IMR-90 (cell line): ENCODE results near the gene HSPA1A. TPM values are rescaled to one million over a fixed set of nuclear protein-coding genes. Genes with fewer than 3 reads are reported as not detected.

Experiments
- ATAC-seq: fragments of 200-7000 bp; cut with Tn5 transposase; 2 replicates; pipeline ENCODE4 v1.9.1; 2020; ENCODE audit warnings: low read depth, mild to moderate bottlenecking, moderate library complexity
- BruUV-seq: library from RNA; stranded (reverse); fragments of 400-500 nt; replicated peaks from 2 replicates; lab custom pipeline; 2021; lab: Mats Ljungman, UMichigan
- CTCF ChIA-PET: fragments of 300-600 bp; formaldehyde crosslinking; extraction: SDS; loops from one replicate; lab custom pipeline; 2021; ENCODE audit warnings: antibody characterized with exemption; lab: Yijun Ruan, JAX
- POLR2A ChIA-PET: fragments of 300-600 bp; sonication (Branson Sonifier 250); formaldehyde crosslinking; loops from one replicate; lab custom pipeline; 2022; ENCODE audit warnings: antibody characterized with exemption; ENCODE audit not compliant: unreplicated experiment; lab: Charles Lee
- DNase-seq: peaks from one replicate; pipeline ENCODE4 v3.0.0; 2013
- H2AFZ ChIP-seq: replicated peaks from 2 replicates; pipeline ENCODE3; 2013; ENCODE audit warnings: low read length, mild to moderate bottlenecking; ENCODE audit not compliant: poor library complexity
- H2AK5ac ChIP-seq: 2 replicates; pipeline ENCODE4 v1.6.1; 2013; ENCODE audit warnings: low read depth, low read length, inconsistent platforms
- H2AK9ac ChIP-seq: replicated peaks from 2 replicates; pipeline ENCODE3; 2013; ENCODE audit warnings: mild to moderate bottlenecking, low read depth, low read length, moderate library complexity; ENCODE audit not compliant: poor library complexity
- H2BK120ac ChIP-seq: 2 replicates; pipeline ENCODE4 v1.6.1; 2013; ENCODE audit warnings: low read depth, low read length, inconsistent platforms
- H2BK15ac ChIP-seq: 3 replicates; pipeline ENCODE4 v1.6.1; 2013; ENCODE audit warnings: low read depth, low read length, inconsistent platforms
- H2BK20ac ChIP-seq: 2 replicates; pipeline ENCODE4 v1.6.1; 2013; ENCODE audit warnings: low read depth, mild to moderate bottlenecking, inconsistent platforms, low read length, moderate library complexity
- H2BK5ac ChIP-seq: 2 replicates; pipeline ENCODE4 v1.6.1; 2013; ENCODE audit warnings: mild to moderate bottlenecking, low read depth, low read length, inconsistent platforms; ENCODE audit not compliant: poor library complexity, severe bottlenecking
- H3K14ac ChIP-seq: replicated peaks from 2 replicates; pipeline ENCODE4 v1.6.1; 2013; ENCODE audit warnings: low read depth, low read length, inconsistent platforms
- H3K18ac ChIP-seq: 2 replicates; pipeline ENCODE4 v1.6.1; 2013; ENCODE audit warnings: low read depth, low read length, control low read depth
- H3K23ac ChIP-seq: 2 replicates; pipeline ENCODE4 v1.6.1; 2013; ENCODE audit warnings: low read depth, low read length, inconsistent platforms
- H3K27ac ChIP-seq: 2 replicates; pipeline ENCODE4 v1.5.1; 2013; ENCODE audit warnings: mild to moderate bottlenecking, control low read depth, low read length; ENCODE audit not compliant: insufficient read depth
- H3K27me3 ChIP-seq: 2 replicates; pipeline ENCODE4 v1.6.1; 2013; ENCODE audit warnings: low read length; ENCODE audit not compliant: control insufficient read depth, insufficient read depth
- H3K36me3 ChIP-seq: 2 replicates; pipeline ENCODE4 v1.6.1; 2013; ENCODE audit warnings: low read length, mixed read lengths; ENCODE audit not compliant: control insufficient read depth, insufficient read depth
- H3K4ac ChIP-seq: 2 replicates; pipeline ENCODE4 v1.6.1; 2013; ENCODE audit warnings: low read depth, low read length, inconsistent platforms
- H3K4me1 ChIP-seq: 2 replicates; pipeline ENCODE4 v1.6.1; 2013; ENCODE audit warnings: low read length, mixed read lengths; ENCODE audit not compliant: control insufficient read depth, insufficient read depth
- H3K4me2 ChIP-seq: 2 replicates; pipeline ENCODE4 v1.6.1; 2013; ENCODE audit warnings: low read depth, mild to moderate bottlenecking, control low read depth, low read length, moderate library complexity
- H3K4me3 ChIP-seq: 2 replicates; pipeline ENCODE4 v1.5.1; 2013; ENCODE audit warnings: low read depth, mild to moderate bottlenecking, control low read depth, low read length, moderate library complexity; ENCODE audit not compliant: insufficient read depth
- H3K56ac ChIP-seq: 2 replicates; pipeline ENCODE4 v1.6.1; 2013; ENCODE audit warnings: low read length, inconsistent platforms; ENCODE audit not compliant: insufficient read depth; ENCODE audit errors: extremely low read depth
- H3K79me1 ChIP-seq, 2 experiments: 2 replicates each; pipeline ENCODE4 v1.6.1; 2013; ENCODE audit warnings: low read length in 2 of 2, inconsistent platforms in 1 of 2, low read depth in 1 of 2
- H3K9ac ChIP-seq: 2 replicates; pipeline ENCODE4 v1.6.1; 2013; ENCODE audit warnings: low read depth, low read length, control low read depth
- H3K9me1 ChIP-seq: 2 replicates; pipeline ENCODE4 v1.6.1; 2013; ENCODE audit warnings: low read length, inconsistent platforms; ENCODE audit not compliant: insufficient read depth
- H3K9me3 ChIP-seq: 2 replicates; pipeline ENCODE4 v1.6.1; 2013; ENCODE audit warnings: low read length; ENCODE audit not compliant: control insufficient read depth, insufficient read depth
- H4K20me1 ChIP-seq: 2 replicates; pipeline ENCODE4 v1.6.1; 2013; ENCODE audit warnings: low read length, inconsistent platforms; ENCODE audit not compliant: insufficient read depth
- H4K5ac ChIP-seq: 2 replicates; pipeline ENCODE4 v1.6.1; 2013; ENCODE audit warnings: mild to moderate bottlenecking, low read depth, low read length, control low read depth
- H4K8ac ChIP-seq, 2 experiments: 2 replicates each; pipeline ENCODE4 v1.6.1; 2013; ENCODE audit warnings: low read depth in 2 of 2, low read length in 2 of 2, control low read depth in 1 of 2, inconsistent platforms in 1 of 2
- H4K91ac ChIP-seq: 2 replicates; pipeline ENCODE4 v1.6.1; 2013; ENCODE audit warnings: low read depth, low read length, inconsistent platforms; ENCODE audit not compliant: insufficient read depth
- BHLHE40 ChIP-seq: fragments of 150-350 bp; IDR thresholded peaks from 2 replicates; pipeline ENCODE4 v1.6.1; 2016; ENCODE audit warnings: mild to moderate bottlenecking, low read depth, low read length
- CEBPB ChIP-seq: IDR thresholded peaks from 2 replicates; pipeline ENCODE4 v1.6.1; 2012; ENCODE audit warnings: low read depth, low read length, improper control_type of control experiment
- CHD1 ChIP-seq: IDR thresholded peaks from 2 replicates; pipeline ENCODE4 v1.6.1; 2012; ENCODE audit warnings: low read depth, low read length, improper control_type of control experiment
- ELK1 ChIP-seq: fragments of 150-350 bp; IDR thresholded peaks from 2 replicates; pipeline ENCODE4 v1.6.1; 2016; ENCODE audit warnings: low read depth, mild to moderate bottlenecking, low read length, moderate library complexity, borderline replicate concordance
- FOS ChIP-seq: fragments of 150-350 bp; IDR thresholded peaks from 2 replicates; pipeline ENCODE4 v1.6.1; 2016; ENCODE audit warnings: low read depth, low read length
- MAFK ChIP-seq: IDR thresholded peaks from 2 replicates; pipeline ENCODE4 v1.6.1; 2012; ENCODE audit warnings: low read depth, low read length, improper control_type of control experiment
- MAZ ChIP-seq: IDR thresholded peaks from 2 replicates; pipeline ENCODE4 v1.6.1; 2012; ENCODE audit warnings: low read depth, mild to moderate bottlenecking, low read length, improper control_type of control experiment, moderate library complexity, borderline replicate concordance
- MXI1 ChIP-seq: IDR thresholded peaks from 2 replicates; pipeline ENCODE4 v1.6.1; 2012; ENCODE audit warnings: low read depth, mild to moderate bottlenecking, low read length, moderate library complexity, borderline replicate concordance
- NFE2L2 ChIP-seq: fragments of 150-350 bp; IDR thresholded peaks from 2 replicates; pipeline ENCODE4 v1.6.1; 2016; ENCODE audit warnings: low read depth, mild to moderate bottlenecking, low read length
- POLR2A ChIP-seq: IDR thresholded peaks from 2 replicates; pipeline ENCODE4 v1.6.1; 2012; ENCODE audit warnings: mild to moderate bottlenecking, low read depth, low read length
- RAD21 ChIP-seq: IDR thresholded peaks from 2 replicates; pipeline ENCODE4 v1.6.1; 2012; ENCODE audit warnings: low read length, improper control_type of control experiment
- RFX5 ChIP-seq: IDR thresholded peaks from 2 replicates; pipeline ENCODE4 v1.8.0; 2012; ENCODE audit warnings: low read depth, mild to moderate bottlenecking, low read length, moderate library complexity
- SMC3 ChIP-seq: fragments of 150-350 bp; IDR thresholded peaks from 2 replicates; pipeline ENCODE4 v1.6.1; 2016; ENCODE audit warnings: low read depth, mild to moderate bottlenecking, antibody characterized with exemption, low read length, moderate library complexity
- USF2 ChIP-seq: fragments of 150-350 bp; IDR thresholded peaks from 2 replicates; pipeline ENCODE4 v1.6.1; 2017; ENCODE audit warnings: mild to moderate bottlenecking, antibody characterized with exemption, low read length, low read depth
- WGBS, 2 experiments: methylation state at CpG; one replicate each; pipeline versions ENCODE4 v1.1.5 to v1.1.7; 2013; ENCODE audit warnings: missing lambda C conversion rate in 2 of 2; ENCODE audit not compliant: insufficient read length in 1 of 2; ENCODE audit errors: extremely low coverage in 2 of 2; 5-methylcytosine and 5-hydroxymethylcytosine counted together
- dilution Hi-C: fragments of 300-500 bp; cut with HindIII; formaldehyde crosslinking; loops from one replicate; pipeline ENCODE4 v1.14.3; 2018; ENCODE audit warnings: low sequenced_read_pairs; ENCODE audit not compliant: unreplicated experiment
- in situ Hi-C: fragments of 300-500 bp; cut with MboI; formaldehyde crosslinking; loops from 3 replicates; pipeline ENCODE4 v1.14.3; 2019; ENCODE audit warnings: low sequenced_read_pairs, inconsistent platforms, mixed read lengths
- intact Hi-C: fragments of 100-400 bp; cut with micrococcal nuclease; formaldehyde crosslinking; loops from 2 replicates; pipeline ENCODE4 v1.10.0; 2022
- polyA plus RNA-seq, 3 experiments: library from polyadenylated mRNA; depleted of rRNA; stranded (reverse); fragments of >200 nt; gene quantifications; 2 replicates each; pipeline ENCODE4 v1.2.3, GENCODE V29; 2012; ENCODE audit warnings: low replicate concordance in 1 of 3
- total RNA-seq: library from RNA; depleted of rRNA; stranded (reverse); fragments of >200 nt; gene quantifications from 2 replicates; pipeline ENCODE4 v1.2.3, GENCODE V29; 2012

HSPA1A gene
- total and polyA plus RNA-seq, 2 of the 4 experiments (the other 2 are of a cell fraction) = 94.6 to 95.3 TPM

DNA sequence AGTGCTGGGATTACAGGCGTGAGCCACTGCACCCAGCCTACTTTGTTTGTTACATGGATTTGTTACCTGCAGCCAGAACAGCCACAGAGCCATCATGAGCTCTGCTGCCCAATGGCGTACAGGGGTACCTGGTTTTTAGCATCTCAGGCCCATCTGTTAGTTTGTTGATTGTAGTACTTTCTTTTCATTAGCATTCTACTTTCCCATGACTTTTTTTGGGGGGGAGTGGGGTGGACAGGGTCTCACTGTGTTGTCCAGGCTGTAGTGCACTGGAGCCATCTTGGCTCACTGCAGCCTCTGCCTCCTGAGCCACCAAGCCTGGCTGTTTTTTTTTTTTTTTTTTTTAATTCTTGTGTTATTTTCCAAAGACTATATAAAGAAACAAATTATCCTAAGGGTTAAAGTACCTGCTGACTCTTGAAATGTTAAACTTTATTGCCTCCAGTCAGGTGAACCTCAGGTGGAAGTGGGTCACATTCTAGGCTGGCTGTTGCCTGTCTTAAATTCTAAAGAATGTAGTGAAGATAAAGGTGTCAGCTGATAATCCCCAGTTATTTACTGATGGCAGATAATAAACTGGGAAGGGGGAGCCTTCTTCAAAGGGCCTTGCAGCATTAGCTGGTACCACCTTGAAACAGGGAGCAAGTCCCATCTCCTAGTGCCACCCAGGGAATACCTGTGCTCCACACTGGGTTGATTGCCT lies 32.1 kb downstream of the HSPA1A start:
- no peak for TF ChIP-seq CEBPB
- TF ChIP-seq FOS = no peak
- TF ChIP-seq RAD21 = no peak
- TF ChIP-seq NFE2L2 = no peak
- no peak for TF ChIP-seq USF2
- TF ChIP-seq MXI1 = no peak
- no peak for TF ChIP-seq SMC3
- TF ChIP-seq ELK1 = no peak
- no peak for TF ChIP-seq MAFK
- TF ChIP-seq POLR2A = no peak
- TF ChIP-seq BHLHE40 = no peak
- no peak for TF ChIP-seq MAZ
- no peak for TF ChIP-seq RFX5
- TF ChIP-seq CHD1 = no peak
- H3K14ac ChIP-seq = no peak overlapping the region
- H4K5ac ChIP-seq = no peak overlapping the region
- DNase-seq (no peak), ATAC-seq (no peak)
- H4K91ac ChIP-seq = no peak overlapping the region
- H3K4me1 ChIP-seq = peaks cover 2% of the 10 kb centered on the region
- no peak overlapping the region for H3K9ac ChIP-seq
- 83% methylated on average over 1 of the region's 2 CpGs; no CpG with 5 or more reads in 1 of the 2 experiments for WGBS, 2 experiments
- H4K20me1 ChIP-seq = no peaks in the 10 kb centered on the region
- H2BK5ac ChIP-seq = no peak overlapping the region
- H2BK120ac ChIP-seq = no peak overlapping the region
- ChIA-PET CTCF (interaction anchor here (0.6 kb wide), 1 partner anchor 16 kb away, joined by 4 read pairs; no protein-coding TSS in a partner anchor), POLR2A (no interaction called here)
- H4K8ac ChIP-seq = no peak overlapping the region
- H3K36me3 ChIP-seq = no peaks in the 10 kb centered on the region; the same call in 1 of the 2 replicates
- intact Hi-C loops = no loop called here
- in situ Hi-C loops = no loop called here
- H3K27ac ChIP-seq = no peak overlapping the region
- H3K9me3 ChIP-seq = no peaks in the 10 kb centered on the region
- no peak overlapping the region for H2BK15ac ChIP-seq
- dilution Hi-C loops = no loop called here
- H2AK9ac ChIP-seq = no peak overlapping the region
- no peak overlapping the region for H3K18ac ChIP-seq
- H2BK20ac ChIP-seq = no peak overlapping the region
- H3K27me3 ChIP-seq = no peaks in the 10 kb centered on the region
- H3K23ac ChIP-seq = no peak overlapping the region
- no peak overlapping the region for H3K4ac ChIP-seq
- H3K4me3 ChIP-seq = no peak overlapping the region
- no peak overlapping the region for H2AFZ ChIP-seq
- BruUV-seq = no TSS peak
- H2AK5ac ChIP-seq = no peak overlapping the region
- no peaks in the 10 kb centered on the region for H3K9me1 ChIP-seq
- H3K4me2 ChIP-seq = no peak overlapping the region
- H3K79me1 ChIP-seq = no peaks in the 10 kb centered on the region
- H3K56ac ChIP-seq = no peak overlapping the region
